ENCODE results near the gene FSTL4.

Gene FSTL4

GRCh38 chr5:133382661-133383579 is 229.4 kb downstream of the FSTL4 start:
- no peak for DNase-seq (ENCODE audit: extremely low spot score, insufficient read length, low read depth)
- FAIRE-seq, result no peak

- no peak for DNase-seq (ENCODE audit: extremely low spot score, insufficient read length, low read depth)
- FAIRE-seq, result no peak
Measured at GRCh38 chr5:133381571-133382365, 230.6 kb downstream of the FSTL4 start.

DNA sequence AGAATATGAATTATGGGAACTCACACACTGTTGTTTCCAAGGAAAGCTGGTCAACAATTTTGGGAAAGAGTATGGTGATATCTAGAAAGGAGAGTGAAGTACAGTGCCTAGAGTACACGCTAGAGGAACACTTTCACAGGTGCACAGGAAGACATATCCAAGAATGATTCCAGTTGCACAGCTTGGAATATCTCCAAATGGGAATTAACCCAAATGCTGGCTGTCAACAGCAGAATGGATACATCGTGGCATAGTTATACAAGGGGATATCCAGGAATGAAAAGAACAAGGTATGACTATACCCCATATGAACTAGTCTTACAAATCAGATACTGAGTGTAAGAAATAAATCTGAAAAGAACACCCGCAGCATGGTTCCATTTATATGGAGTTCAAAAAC is 231.3 kb downstream of the FSTL4 start:
- FAIRE-seq (no peak), DNase-seq (ENCODE audit: extremely low spot score, insufficient read length, low read depth) (no peak)

- FAIRE-seq (no peak), DNase-seq (ENCODE audit: extremely low spot score, insufficient read length, low read depth) (no peak)
Measured at GRCh38 chr5:133377736-133378135, 234.6 kb downstream of the FSTL4 start.

GRCh38 chr5:133376986-133377385 is 235.4 kb downstream of the FSTL4 start:
- DNase-seq (ENCODE audit: extremely low spot score, insufficient read length, low read depth) (no peak), FAIRE-seq (no peak)

GRCh38 chr5:133373121-133373870 is 239.0 kb downstream of the FSTL4 start:
- no peak for DNase-seq (ENCODE audit: extremely low spot score, insufficient read length, low read depth)
- no peak for FAIRE-seq

DNA sequence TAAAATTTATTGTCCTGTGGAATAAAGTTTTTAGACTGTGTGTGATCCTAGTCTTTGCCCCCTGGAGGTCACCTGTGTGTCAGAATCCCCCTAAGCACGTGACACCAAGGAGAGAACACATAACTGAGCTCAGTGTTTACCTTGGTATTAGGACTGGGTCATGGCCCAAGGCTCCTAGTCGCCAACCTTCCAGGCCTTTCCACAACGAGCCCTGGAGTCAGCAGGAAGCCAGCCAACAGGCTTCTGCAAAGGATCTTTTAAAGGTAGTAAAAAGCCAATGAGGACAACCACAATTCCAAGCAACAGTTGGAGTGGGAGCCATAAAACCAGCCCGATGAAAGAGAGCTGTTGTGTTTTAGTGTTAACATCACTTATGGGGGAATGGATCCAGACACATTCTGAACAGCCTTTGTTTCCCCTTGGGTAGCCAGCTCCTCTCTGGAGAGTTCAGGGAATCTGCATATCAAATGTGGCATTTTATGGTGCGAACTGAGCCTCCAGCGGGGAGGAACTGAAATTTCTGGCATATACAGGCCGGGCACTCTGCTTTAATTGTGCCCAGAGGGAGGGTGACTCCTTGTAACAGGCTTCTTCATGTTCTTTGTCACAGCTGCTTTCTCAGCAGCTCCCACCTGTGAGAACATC is 239.9 kb downstream of the FSTL4 start:
- no peak for DNase-seq (ENCODE audit: extremely low spot score, insufficient read length, low read depth)
- no peak for FAIRE-seq

DNA sequence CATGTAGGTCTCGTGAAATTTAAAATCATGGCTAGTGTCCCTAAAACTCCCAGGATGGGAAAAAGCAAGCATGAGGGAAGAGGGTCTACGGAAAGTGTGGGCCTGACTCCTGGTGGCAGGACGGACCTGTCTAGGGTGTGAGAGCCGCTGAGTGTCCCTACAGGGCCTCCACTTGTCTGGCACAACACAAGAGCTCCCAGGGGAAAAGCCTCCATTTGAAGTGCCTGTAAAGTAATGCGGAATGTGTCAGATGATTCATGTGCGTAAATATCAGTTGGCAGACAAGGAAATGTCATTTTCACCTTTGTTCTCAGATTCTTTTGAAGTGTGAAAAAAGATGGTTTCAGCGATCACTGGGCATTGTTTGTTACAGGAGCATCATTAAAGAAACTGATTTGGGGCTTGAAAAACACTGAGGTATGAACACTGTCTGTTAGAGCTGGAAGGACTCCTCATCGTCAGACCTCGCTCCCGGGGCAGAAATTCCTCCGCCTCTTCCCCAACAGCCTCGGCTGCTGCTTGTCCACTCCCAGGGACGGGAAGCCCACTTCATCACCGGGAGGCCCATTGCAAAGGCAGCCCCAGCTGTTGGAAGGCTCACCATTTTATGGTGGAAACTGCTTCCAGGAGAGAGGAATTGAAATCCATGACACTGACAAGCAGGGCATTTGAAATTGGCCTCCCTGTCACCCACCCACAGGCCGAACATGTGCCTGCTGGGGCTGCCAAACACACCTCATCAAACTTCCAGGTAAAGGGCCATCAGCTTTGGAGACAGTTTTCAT is 240.8 kb downstream of the FSTL4 start:
- no peak for FAIRE-seq
- DNase-seq (ENCODE audit: extremely low spot score, insufficient read length, low read depth), result no peak

DNA sequence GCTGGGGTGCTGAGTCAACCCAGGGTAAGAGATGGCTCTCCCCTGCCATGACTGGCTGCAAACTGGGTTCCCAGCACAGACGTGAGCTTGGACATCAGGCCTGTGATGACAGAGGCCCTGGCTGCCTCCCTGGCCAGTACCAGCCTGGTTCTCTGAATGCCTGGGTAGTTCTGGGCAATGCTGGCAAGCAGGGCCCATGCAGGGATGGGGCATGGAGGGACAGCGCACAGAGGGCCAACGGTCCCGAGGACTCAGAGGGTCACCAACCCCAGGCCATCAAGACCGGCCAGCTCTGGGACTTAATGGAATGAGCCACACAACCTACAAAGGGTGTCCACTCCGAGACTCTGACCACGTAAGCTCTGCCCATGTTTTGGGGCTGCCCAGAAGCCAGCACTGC is 241.4 kb downstream of the FSTL4 start:
- DNase-seq (ENCODE audit: extremely low spot score, insufficient read length, low read depth) (no peak), FAIRE-seq (no peak)

GRCh38 chr5:133370036-133370831 is 242.1 kb downstream of the FSTL4 start:
- FAIRE-seq, result no peak
- no peak for DNase-seq (ENCODE audit: extremely low spot score, insufficient read length, low read depth)

GRCh38 chr5:133368916-133369783 is 243.2 kb downstream of the FSTL4 start:
- no peak for FAIRE-seq

DNA sequence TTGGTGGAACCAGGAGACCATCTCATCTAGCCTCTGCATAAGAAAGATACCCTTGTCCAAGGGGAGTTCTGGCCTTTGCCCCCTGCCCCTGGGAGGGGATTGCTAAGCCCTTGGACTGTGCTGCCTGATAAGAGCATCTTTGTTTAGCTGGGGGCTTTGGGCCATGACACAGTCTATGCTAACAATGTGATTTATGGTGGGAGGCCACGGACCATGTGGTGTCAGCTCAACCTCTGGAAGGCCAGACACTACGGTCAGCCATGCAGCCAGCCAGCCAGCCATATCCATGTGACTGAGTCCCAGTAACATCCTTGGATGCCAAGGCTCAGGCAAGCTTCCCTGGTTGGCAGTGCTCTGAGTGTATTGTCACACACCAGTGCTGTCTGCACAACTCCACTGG is 244.4 kb downstream of the FSTL4 start:
- no peak for FAIRE-seq
- DNase-seq (ENCODE audit: extremely low spot score, insufficient read length, low read depth), result no peak

More at GRCh38 chr5:133368916-133369783, 243.2 kb downstream of the FSTL4 start:
- no peak for DNase-seq (ENCODE audit: extremely low spot score, insufficient read length, low read depth)

GRCh38 chr5:133367071-133367786 is 245.1 kb downstream of the FSTL4 start:
- no peak for FAIRE-seq
- DNase-seq (ENCODE audit: extremely low spot score, insufficient read length, low read depth), result no peak

- DNase-seq (ENCODE audit: extremely low spot score, insufficient read length, low read depth), result no peak
- FAIRE-seq, result no peak
Measured at GRCh38 chr5:133366438-133366837, 245.9 kb downstream of the FSTL4 start.

- DNase-seq (ENCODE audit: extremely low spot score, insufficient read length, low read depth) (no peak), FAIRE-seq (no peak)
Measured at GRCh38 chr5:133365738-133366137, 246.6 kb downstream of the FSTL4 start.

- FAIRE-seq (no peak), DNase-seq (ENCODE audit: extremely low spot score, insufficient read length, low read depth) (no peak)
Measured at GRCh38 chr5:133364936-133365707, 247.2 kb downstream of the FSTL4 start.

Measured in GM18507 (cell line).